NCI-H510A treated with DMSO at 0.1 percent for 48 hours (cell line): ENCODE data around the gene ZNF496.
"Not testable (repeated sequence)": the region's sequence is repeated elsewhere in the genome, so short reads cannot be mapped to it uniquely, and the experiment has no call there.

Experiments
- DNase-seq: peaks from one replicate; lab custom pipeline; 2025; lab: John Stamatoyannopoulos, UW

Gene ZNF496

DNA sequence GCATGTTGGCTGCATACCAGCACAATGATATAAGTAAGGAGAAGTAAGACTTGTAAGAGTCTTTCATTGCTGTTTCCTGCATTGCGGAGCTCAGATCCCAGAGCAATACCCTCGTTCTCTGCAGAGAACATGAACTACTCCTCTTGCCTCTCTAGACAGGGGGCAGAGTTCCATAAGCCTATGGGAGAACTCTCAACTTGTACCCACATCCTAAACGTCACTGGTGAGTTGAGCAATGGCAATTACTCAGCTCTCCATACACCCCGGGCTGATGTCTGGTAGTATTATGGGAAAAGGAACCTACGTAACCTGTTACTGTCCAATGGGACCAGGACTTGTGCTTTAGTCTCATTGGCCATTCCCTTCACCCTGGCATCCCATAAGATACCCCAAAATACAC lies 27.3 kb upstream of the ZNF496 start:
- no peak for DNase-seq

DNA sequence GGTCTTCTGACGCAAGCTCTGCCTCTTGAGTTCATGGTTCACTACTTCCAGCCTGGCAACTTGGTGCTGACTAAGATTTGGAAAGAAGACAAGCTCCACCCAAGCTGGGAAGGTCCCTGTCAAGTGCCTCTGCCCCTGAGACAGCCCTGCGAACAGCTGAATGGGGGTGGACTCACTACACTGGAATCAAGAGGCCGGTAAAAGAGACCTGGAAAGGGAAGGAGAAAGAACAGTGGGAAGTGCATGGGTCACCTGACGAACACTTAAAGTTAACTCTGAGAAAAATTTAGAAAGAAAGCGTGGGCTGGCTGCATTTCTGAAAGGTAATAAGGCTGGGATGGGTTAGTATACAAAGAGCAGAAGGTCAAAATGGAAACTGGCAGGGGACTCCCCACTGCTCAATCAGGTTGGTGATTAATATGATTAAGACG lies 26.1 kb upstream of the ZNF496 start:
- DNase-seq = no peak

DNA sequence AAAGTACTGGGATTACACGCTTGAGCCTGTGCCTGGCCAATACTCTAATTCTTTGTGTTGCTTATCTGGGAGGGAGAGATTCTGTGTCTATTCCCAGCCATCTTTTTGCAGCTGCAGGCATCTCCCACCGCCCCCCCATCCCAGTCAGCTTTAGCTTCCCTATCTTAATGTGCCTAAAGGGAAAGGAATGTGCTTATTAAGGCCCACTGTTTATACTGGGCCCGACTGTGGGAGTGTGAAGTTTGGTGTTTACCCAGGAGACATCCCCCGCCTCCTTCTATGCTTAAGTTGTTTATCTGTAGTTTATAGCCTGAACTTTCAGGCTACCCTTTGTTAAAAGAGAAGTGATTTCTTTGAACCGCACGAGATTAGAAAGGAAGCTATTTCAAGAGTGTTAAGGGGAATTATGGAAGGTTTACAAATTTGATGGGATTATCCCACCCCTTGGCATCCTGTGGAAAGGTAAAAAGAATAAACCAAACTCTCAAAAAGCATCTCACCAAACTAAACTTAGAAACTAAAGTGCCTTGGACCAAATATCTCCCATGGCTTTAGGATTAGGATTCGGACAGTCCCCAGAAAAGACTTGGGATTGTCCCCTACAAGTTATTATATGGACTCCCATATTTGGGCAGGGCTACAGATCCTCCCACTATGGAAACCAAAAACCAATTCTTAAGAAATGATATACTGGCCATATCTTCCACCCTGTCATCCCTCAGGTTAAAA lies 25.5 kb upstream of the ZNF496 start:
- DNase-seq = no peak

DNA sequence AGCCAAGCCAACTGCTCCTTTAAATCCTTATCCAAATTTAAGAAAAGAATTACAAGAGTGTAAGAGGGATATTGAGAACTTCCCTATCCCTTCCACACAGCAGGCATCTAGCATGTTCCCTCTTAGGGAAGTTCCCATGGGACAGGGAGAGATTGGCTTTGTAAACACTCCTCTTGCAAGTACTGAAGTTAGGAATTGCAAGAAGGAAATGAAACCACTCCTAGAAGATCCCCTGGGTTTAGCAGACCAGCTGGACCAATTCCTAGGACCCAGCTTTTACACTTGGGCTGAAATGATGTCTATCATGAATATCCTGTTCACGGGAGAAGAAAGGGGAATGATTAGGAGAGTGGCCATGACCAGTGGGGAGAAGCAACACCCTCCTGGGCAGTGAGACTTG lies 23.5 kb upstream of the ZNF496 start:
- DNase-seq = not testable (repeated sequence)

DNA sequence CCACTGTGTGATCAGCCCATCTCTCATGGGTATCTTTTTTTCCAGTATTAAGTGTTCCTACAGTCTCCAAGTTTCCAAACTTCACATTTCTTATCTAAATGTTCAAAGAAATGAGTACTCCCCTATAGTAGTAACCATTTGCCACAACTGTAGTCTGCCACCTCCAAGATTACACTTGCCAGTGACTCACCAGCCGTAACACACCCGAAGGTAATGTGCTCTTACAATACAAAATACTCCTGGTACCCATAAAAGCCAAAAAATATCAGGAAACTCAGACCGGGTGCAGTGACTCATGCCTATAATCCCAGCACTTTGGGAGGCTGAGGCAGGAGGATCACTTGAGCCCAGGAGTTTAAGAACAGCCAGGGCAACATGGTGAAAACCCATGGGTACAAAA lies 20.5 kb upstream of the ZNF496 start:
- no peak for DNase-seq

DNA sequence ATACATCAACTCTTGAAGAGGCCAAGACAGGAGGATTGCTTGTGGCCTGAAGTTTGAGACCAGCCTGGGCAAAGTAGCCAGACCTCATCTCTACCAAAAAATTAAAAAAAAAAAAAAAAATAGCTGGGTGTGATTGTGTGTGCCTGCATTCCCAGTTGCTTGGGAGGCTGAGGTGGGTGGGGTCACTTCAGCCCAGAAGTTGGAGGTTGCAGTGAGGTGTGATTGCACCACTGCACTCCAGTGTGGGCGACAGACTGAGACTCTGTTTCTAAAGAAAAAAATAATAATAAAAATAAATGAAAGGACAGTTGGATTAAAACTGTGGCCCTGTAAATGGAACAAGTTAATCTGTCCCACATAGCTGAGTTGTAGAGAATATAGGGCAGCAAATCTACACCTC lies 18.9 kb upstream of the ZNF496 start:
- no peak for DNase-seq

DNA sequence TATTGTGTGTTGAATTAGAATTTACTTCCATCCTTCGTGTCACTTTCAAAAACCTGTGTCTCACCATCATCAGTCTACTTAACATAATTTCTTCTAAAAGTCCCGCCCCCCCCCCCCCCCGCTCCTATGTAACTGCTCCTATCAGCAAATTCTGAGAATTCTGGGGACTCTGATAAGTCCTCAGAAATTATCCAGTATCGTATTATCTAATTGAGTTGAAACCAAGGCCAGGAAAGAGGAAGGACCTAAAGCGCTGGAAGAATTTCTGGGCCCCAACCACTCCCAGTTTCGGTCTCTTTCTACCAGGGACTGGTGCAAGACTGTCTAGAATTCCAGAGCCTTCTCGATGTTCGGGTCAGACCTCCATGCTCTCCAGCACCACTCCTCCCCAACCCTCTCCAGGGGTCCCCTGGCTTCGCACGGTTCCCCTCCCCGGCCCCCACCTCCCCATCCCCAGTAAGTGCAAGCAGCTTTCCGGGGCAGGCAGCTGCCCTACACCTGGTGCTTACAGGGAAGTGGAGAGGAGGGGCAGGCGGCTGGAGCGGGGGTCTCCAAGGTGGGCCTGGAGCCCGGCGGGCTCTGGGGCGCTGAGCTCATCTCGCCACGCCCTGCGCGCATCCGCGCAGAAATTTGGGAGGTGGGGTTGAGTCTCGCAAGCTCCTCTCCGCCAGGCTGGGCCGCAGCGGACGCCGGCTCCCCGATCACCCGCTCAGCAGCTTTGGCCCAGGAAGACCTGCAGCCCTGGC lies 16.0 kb upstream of the ZNF496 start:
- DNase-seq = no peak

DNA sequence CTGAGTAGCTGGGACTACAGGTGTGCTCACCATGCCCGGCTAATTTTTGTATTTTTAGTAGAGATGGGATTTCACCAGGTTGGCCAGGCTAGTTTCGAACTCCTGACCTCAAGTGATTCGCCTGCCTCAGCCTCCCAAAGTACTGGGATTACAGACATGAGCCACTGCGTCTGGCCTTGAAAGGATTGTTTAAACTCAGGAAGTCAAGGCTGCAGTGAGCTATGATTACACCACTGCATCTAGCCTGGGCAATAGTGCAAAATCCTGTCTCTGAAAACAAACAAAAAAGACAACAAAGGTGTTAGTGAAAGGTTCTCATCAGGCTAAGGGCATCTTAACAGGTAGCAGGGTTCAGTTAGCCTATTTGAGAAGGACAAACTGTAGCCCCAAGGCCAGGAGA lies 14.2 kb upstream of the ZNF496 start:
- no peak for DNase-seq

DNA sequence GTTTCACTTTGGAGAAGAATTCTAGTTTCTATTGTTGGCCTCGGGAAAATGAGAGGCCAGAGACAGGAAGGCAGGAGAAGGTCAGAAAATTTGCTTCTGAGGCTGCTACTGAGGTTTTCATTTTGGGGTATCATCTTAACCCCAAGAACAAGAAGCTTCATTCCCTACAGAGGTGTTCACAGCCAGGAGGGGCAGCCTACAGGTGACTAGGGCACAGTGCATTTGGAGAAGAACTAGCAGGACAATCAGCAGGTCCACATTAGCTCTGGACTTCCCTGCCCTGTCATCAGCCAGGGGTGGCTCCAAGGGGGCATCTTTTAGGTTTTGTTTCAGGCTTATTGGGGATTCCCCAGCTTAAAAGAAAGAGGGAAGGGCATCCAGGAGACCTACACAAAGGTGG lies 12.1 kb upstream of the ZNF496 start:
- no peak for DNase-seq

DNA sequence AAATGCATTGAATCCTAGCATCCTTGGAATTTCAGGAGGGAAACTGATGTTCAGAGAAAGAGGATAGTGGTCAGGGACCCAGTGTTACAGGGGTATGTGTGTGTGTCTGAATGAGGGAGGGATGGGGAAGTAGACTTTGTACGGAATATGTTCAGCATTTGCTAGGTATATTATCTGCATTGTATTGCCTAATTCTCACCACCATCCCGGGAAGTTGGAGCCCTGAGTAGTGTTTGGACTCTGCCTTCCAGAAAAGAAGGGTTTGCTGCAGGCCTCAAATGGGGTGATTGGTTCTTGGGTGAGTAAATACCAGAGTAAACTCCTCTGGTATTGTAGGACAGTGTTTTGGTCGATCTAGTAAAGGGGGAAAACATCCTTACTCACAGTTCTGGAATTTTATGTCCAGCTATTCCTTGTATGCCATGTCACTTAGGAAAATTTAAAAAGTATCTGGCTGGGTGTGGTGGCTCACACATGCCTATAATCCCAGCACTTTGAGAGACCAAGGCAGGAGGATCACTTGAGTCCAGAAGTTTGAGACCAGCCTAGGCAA lies 7.1 kb upstream of the ZNF496 start:
- no peak for DNase-seq

DNA sequence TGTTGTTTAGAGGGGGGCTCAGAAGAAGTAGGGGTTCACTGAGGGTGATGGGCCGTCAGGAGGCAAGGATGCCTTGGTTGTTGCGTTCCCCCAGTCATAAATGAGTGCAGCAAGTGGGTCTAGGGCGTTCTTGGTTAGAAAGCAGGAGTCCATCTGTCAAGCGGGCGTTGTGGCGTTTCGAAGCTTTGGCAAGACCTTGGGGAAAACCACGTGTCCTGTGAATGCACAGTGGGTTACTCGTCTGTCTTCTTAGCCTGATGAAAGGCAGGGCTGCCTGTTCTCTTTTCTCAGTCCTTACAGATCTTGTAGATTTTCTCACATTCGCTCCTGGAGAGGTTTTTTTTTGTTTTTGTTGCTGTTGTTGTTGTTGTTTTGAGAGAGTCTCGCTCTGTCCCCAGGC lies 6.3 kb upstream of the ZNF496 start:
- no peak for DNase-seq

DNA sequence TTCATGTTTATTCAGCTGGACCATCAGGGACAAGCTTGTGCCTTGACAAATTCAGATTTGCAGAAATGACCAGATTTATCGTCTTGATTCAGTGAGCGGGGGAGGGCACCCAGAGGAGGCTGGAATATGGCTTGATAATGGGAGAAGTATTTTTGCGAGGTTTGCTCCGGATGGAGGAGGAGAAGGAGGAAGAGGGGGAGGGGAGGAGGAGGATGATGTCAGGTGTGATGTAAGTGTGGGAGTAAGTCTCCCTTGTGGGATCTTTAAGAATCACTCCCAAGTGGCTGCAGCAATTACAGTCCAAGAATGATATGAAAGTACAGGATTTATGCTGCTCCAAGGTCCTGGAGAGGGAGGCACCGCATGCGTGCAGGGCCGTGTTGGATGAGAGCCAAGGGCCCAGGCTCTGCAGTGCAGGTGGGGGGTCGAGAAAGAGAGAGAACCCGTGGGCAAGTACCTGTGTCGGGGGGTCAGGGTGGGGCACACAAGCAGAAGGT lies 5.6 kb upstream of the ZNF496 start:
- no peak for DNase-seq

DNA sequence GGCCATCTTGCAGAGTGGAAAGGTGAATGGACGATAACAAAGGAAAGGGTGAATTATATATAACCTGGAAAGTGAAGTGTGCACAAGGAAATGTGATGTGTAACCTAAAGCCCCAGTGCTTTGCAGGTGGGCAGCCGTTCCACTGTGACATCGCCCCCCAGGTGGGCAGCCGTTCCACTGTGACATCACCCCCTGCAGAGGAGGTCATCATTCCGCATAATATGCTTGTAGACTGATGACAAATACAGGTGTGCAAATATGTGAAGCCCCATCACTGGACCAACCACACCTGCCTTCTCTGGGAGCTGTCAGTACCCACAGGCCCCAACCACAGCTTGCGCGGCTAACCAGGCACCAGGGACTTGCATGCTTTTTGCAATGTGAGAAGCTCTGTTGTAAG lies 4.7 kb upstream of the ZNF496 start:
- peak; percentile 84 for DNase-seq

DNA sequence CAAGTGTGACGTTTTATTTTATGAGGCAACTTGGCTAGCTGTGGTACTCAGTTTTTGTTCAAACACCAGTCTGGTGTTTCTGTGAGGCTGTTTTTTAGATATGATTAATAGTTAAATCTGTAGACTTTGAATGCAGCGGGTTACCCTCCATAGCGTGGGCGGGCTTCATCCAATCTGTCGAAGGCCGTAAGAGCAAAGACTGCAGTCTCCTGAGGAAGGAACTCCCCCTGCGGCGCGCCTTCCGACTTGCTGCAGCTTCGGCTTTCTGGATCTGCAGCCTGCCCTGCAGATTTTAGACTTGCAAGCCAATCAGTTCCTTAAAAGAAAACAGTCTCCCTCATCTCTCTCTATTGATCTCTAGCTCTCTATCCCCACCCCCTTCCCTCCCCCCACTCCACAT lies 4.2 kb upstream of the ZNF496 start:
- peak; percentile 38 for DNase-seq

DNA sequence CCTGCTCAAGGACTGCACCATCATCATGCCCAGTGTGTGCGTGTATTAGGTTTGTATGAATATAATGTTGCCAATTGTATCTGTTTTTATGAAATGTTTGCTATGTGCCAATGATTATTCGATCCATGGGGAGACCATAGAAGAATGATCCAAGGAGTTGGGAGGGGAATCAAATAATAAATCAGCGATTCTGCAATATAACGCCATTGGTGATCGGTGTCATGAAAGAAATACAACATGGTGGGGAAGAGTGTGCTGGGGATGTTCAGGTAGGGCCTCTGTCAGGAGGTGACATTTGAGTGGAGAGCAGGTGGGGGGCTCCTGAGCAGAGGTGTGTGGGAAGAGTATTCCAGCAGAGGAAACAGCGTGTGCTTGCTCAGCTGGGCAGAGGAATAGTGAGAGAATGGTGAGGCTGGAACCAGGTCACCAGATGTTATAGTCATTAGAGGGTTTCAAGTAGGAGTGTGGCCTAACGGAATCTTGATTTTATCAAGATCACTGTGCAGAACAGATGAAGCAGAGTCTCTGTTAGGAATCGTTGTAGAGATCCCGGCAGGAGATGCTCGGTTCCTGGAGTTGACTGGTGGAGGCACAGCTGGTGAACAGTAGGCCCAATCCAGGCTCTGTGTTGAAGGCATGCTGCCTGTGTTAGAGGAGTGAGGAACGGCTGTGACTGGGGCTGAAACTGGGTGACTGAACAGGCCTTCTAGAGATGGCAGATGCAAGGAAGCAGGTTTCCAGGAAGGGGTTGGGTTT lies 2.9 kb upstream of the ZNF496 start:
- no peak for DNase-seq

DNA sequence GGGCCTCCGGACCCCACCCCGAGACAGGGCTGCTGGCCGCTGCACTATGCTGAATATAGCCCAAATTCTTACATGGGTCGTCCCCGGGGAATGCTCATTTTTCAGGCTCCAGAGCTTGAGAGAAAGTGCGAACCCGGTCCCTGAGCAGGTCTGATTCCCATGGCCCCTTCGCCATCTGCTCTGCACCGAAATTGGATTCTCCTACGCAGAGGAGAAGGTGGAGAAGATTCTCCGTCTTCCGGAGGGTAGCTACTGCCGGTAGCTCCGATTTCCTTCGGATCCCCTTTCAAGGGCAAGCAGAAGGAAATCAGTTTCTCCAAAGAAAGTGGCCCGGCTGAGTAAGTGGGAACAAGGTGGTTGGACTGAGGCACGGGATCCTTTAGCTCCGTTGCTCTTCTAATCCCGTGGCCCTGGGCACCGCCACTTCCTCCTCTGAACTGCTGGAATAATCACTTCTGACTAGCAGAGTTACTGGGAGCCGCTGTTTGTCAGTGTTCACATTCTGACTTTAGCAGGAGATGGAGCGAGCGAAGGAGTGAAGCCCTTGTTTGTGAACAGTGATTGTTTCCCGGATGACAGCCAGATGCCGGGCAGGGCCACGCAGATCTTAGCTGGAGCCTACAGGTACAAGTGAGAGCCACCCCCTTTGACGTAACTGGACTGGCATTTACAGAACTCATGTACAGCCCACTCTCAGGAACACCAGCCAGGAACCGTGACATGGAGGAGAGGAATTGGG lies 1.1 kb upstream of the ZNF496 start:
- peak; percentile 47 for DNase-seq

DNA sequence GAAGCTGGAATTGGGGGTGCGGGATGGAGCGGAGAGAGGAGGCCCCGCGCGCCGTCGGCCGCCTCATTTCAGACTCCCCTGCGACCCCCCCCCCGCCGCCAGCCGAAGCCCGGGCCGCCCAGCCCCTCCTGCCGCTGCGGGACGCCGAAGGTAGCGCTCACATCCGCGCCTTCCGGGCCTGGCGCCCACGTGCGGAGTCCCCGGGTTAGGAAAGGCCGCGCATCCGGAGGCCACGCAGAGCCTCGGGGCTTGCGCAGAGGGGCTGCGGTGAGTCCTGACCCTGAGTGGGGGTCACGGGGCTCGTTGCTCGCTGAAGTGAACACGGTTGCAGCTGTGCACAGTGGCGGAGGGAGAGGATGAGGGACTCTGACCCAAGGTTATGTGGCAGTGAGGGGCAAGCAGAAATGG lies 552 bp upstream of the ZNF496 start:
- DNase-seq = no peak

DNA sequence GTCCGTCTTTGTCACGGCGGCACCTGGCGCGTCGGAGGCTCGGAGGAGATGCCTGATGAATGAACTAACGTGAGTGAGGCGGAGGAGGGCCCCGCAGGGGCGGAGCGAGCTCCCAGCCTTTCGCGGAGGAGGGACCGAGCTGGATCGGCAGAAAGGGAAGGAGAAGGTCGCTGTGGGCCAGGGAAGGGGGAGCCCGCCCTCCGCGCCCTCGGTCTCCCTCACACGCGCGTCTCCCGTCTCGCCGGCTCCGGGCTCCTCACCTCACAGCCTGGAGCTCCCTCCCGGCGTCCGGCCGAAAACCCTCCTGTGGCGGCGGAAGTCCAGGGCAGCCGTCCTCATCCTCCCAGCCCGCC lies 519 bp downstream of the ZNF496 start:
- peak; percentile 47 for DNase-seq

DNA sequence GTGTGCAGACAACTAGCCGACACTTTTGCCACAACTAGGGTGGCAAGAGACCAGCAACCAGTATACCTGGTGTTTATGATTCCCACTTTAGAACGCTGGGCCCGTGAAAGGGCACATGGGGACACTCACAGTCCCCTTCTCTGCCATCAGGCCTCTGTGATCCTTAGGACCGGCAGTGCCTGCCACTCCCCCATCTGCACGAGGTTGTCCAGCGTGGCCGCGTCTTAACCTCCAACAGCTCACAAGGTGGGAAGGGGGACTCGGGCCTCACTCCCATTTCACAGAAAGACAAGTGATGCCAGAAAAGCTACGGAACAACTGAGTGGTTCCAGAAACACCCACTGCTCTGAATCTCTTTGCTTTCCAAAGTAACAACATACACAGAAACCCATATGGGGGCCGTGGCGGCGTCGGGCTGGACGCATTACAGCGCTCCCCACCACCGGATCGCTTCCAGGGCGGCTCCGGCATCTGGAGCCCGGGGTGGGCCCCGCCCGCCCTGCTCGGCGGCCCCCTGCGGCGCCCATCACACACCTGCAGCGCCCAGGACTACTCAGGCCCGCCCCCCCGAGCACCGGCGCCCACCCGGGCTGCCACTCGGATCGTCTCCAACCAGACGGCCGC lies 1.0 kb downstream of the ZNF496 start:
- DNase-seq = no peak

DNA sequence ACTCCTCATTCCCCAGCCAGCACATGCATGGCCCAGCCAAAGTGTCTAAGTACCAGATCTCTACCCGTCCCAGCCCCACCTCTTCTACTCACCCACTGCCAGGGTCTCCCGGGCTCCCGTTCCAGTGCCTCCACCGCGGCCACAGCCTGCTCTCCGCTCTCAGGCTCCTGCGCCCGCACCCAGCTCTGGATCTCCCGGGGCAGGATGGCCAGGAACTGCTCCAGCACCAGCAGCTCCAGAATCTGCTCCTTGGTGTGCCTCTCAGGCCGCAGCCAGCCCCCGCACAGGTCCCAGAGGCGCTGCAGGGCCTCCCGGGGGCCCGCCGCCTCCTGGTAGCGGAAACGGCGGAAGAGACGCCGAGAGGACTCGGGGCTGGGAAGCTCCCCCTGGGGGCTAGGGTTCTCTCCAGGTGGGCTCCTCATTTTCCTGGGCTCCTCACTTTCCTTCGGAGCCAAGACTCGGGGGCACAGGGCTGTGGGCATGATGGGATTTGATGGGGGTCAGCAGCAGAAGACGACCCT lies 2.5 kb downstream of the ZNF496 start:
- DNase-seq = no peak

DNA sequence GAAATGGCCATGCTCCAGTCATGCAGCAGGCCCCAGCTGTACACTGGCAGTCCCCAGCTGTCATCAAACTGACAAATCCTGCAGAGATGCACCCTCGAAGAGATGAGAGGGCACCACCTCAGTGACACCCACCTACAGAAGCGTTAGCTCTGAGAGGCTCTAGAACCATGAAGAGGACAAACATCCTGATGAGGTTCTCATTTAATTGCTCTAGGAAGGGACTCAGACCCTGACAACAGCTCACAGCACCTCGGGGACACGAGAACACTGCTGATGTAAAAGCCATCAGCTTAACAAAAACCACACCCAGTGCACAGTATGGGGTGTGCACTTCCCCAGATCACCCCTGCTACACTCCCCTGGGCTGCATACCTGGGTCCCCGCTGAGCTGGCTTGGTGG lies 3.4 kb downstream of the ZNF496 start:
- DNase-seq = no peak
